WTC11 (cell line): ENCODE data around the gene MAP4K4. TPM values are rescaled to one million over a fixed set of nuclear protein-coding genes. Genes with fewer than 3 reads are reported as not detected.

Source experiments
- ATAC-seq: fragments of 200-7000 bp; cut with Tn5 transposase; 2 replicates; pipeline ENCODE4 v1.10.0; 2021; ENCODE audit warnings: mild to moderate bottlenecking, moderate library complexity
- CTCF ChIA-PET: fragments of 300-600 bp; sonication (Branson Sonifier 250); formaldehyde crosslinking; loops from one replicate; lab custom pipeline; 2021; ENCODE audit warnings: antibody characterized with exemption; lab: Charles Lee
- POLR2A ChIA-PET: fragments of 350-600 bp; sonication (Branson Sonifier 250); formaldehyde crosslinking; loops from one replicate; lab custom pipeline; 2021; ENCODE audit warnings: antibody characterized with exemption; lab: Charles Lee
- DNase-seq: peaks from one replicate; pipeline ENCODE4 v3.0.0; 2021; ENCODE audit warnings: low spot score
- H3K27ac Mint-ChIP-seq: 2 replicates; pipeline ENCODE4 v1.8.0; 2021; ENCODE audit warnings: mixed read lengths
- H3K27me3 Mint-ChIP-seq: 2 replicates; pipeline ENCODE4 v1.8.0; 2021; ENCODE audit warnings: low read depth, mild to moderate bottlenecking, moderate library complexity, mixed read lengths
- H3K36me3 Mint-ChIP-seq: 2 replicates; pipeline ENCODE4 v1.8.0; 2021; ENCODE audit warnings: mixed read lengths
- H3K4me1 Mint-ChIP-seq: 2 replicates; pipeline ENCODE4 v1.8.0; 2022; ENCODE audit warnings: mixed read lengths
- H3K4me3 Mint-ChIP-seq: 2 replicates; pipeline ENCODE4 v1.8.0; 2021; ENCODE audit warnings: mild to moderate bottlenecking, moderate library complexity, mixed read lengths
- H3K9me3 Mint-ChIP-seq: 2 replicates; pipeline ENCODE4 v1.8.0; 2021; ENCODE audit warnings: mixed read lengths
- GTF2I ChIP-seq: fragments of 250-450 bp; sonication (Bioruptor Pico); conservative IDR thresholded peaks from 2 replicates; pipeline ENCODE4 v1.4.0; 2021; ENCODE audit warnings: mild to moderate bottlenecking
- JUN ChIP-seq: sonication (generic); formaldehyde crosslinking; IDR thresholded peaks from 2 replicates; pipeline ENCODE4 v1.8.0; 2023; ENCODE audit warnings: mild to moderate bottlenecking, missing genetic modification reagents
- MAX ChIP-seq: sonication (generic); formaldehyde crosslinking; IDR thresholded peaks from 2 replicates; pipeline ENCODE4 v1.8.0; 2022; ENCODE audit warnings: mild to moderate bottlenecking, missing genetic modification reagents
- MLX ChIP-seq: sonication (generic); formaldehyde crosslinking; IDR thresholded peaks from 2 replicates; pipeline ENCODE4 v1.8.1; 2023; ENCODE audit warnings: mild to moderate bottlenecking, missing genetic modification reagents, moderate library complexity
- NR2C2 ChIP-seq: sonication (generic); formaldehyde crosslinking; IDR thresholded peaks from 2 replicates; pipeline ENCODE4 v1.8.0; 2022; ENCODE audit warnings: mild to moderate bottlenecking, missing genetic modification reagents
- PREB ChIP-seq: sonication (generic); formaldehyde crosslinking; IDR thresholded peaks from 2 replicates; pipeline ENCODE4 v1.8.1; 2022; ENCODE audit warnings: mild to moderate bottlenecking, missing genetic modification reagents, moderate library complexity, borderline replicate concordance
- SMAD4 ChIP-seq: sonication (generic); formaldehyde crosslinking; IDR thresholded peaks from 2 replicates; pipeline ENCODE4 v1.8.0; 2022; ENCODE audit warnings: mild to moderate bottlenecking, missing genetic modification reagents
- SP1 ChIP-seq: sonication (generic); formaldehyde crosslinking; conservative IDR thresholded peaks from 2 replicates; pipeline ENCODE4 v1.8.1; 2022; ENCODE audit warnings: missing genetic modification reagents
- STAT6 ChIP-seq: sonication (generic); formaldehyde crosslinking; conservative IDR thresholded peaks from 2 replicates; pipeline ENCODE4 v1.8.1; 2023; ENCODE audit warnings: mild to moderate bottlenecking, low read depth, missing genetic modification reagents, moderate library complexity
- TCF7 ChIP-seq: sonication (generic); formaldehyde crosslinking; IDR thresholded peaks from 2 replicates; pipeline ENCODE4 v1.8.0; 2022; ENCODE audit warnings: mild to moderate bottlenecking, low read depth, missing genetic modification reagents, moderate library complexity
- TP53 ChIP-seq: sonication (generic); formaldehyde crosslinking; IDR thresholded peaks from 2 replicates; pipeline ENCODE4 v1.8.1; 2023; ENCODE audit warnings: mild to moderate bottlenecking, missing genetic modification reagents
- USF1 ChIP-seq: sonication (generic); formaldehyde crosslinking; IDR thresholded peaks from 2 replicates; pipeline ENCODE4 v1.8.0; 2022; ENCODE audit warnings: mild to moderate bottlenecking, missing genetic modification reagents
- ZNF121 ChIP-seq: sonication (generic); formaldehyde crosslinking; IDR thresholded peaks from 2 replicates; pipeline ENCODE4 v1.8.0; 2023; ENCODE audit warnings: missing genetic modification reagents
- ZNF281 ChIP-seq: sonication (generic); formaldehyde crosslinking; IDR thresholded peaks from 2 replicates; pipeline ENCODE4 v1.8.0; 2023; ENCODE audit warnings: mild to moderate bottlenecking, missing genetic modification reagents
- ZNF396 ChIP-seq: fragments of 250-450 bp; sonication (Bioruptor Pico); IDR thresholded peaks from 2 replicates; pipeline ENCODE4 v1.8.0; 2021; ENCODE audit warnings: mild to moderate bottlenecking, moderate library complexity, borderline replicate concordance
- ZNF425 ChIP-seq: fragments of 250-450 bp; sonication (Bioruptor Pico); conservative IDR thresholded peaks from 2 replicates; pipeline ENCODE4 v1.9.0; 2021; ENCODE audit warnings: mild to moderate bottlenecking
- ZNF512 ChIP-seq: sonication (generic); formaldehyde crosslinking; IDR thresholded peaks from 2 replicates; pipeline ENCODE4 v1.8.1; 2022; ENCODE audit warnings: missing genetic modification reagents, borderline replicate concordance
- total RNA-seq: library from RNA; stranded (reverse); gene quantifications from 3 replicates; pipeline ENCODE4 v1.2.3, GENCODE V29; 2021

Gene MAP4K4
- total RNA-seq, 1 experiment from 2014 or later, result 112 TPM

- no peak for TF ChIP-seq TCF7
- TF ChIP-seq USF1, result no peak
- TF ChIP-seq ZNF512 (CRISPR knock-in tag), result no peak
- TF ChIP-seq ZNF281, result no peak
Observed at GRCh38 chr2:101653469-101653868, 44.0 kb upstream of the MAP4K4 start (continued).

GRCh38 chr2:101655702-101656422 is 41.6 kb upstream of the MAP4K4 start:
- H3K36me3 Mint-ChIP-seq, result no peaks in the 10 kb centered on the region
- ChIA-PET POLR2A (no interaction called here), CTCF (interaction anchor here (0.6 kb wide), 1 partner anchor 91 kb away, joined by 4 read pairs; no protein-coding TSS in a partner anchor)
- TF ChIP-seq TP53 (CRISPR knock-in tag), result no peak
- no peak for TF ChIP-seq JUN (CRISPR knock-in tag)
- TF ChIP-seq SP1 (CRISPR knock-in tag), result no peak
- no peak for TF ChIP-seq MLX (CRISPR knock-in tag)
- peaks cover 4% of the 10 kb centered on the region for H3K9me3 Mint-ChIP-seq
- H3K4me1 Mint-ChIP-seq, result peaks cover 15% of the 10 kb centered on the region
- ATAC-seq, result no peak
- no peak overlapping the region for H3K4me3 Mint-ChIP-seq
- H3K27me3 Mint-ChIP-seq, result no peaks in the 10 kb centered on the region
- no peak overlapping the region for H3K27ac Mint-ChIP-seq
- DNase-seq, result no peak

GRCh38 chr2:101657787-101658186 is 39.7 kb upstream of the MAP4K4 start:
- TF ChIP-seq PREB (CRISPR knock-in tag), result no peak
- ChIA-PET POLR2A (no interaction called here), CTCF (no interaction called here)
- Mint-ChIP-seq H3K9me3 (peaks cover 4% of the 10 kb centered on the region), H3K4me3 (no peak overlapping the region), H3K4me1 (peaks cover 15% of the 10 kb centered on the region), H3K36me3 (no peaks in the 10 kb centered on the region), H3K27me3 (no peaks in the 10 kb centered on the region), H3K27ac (no peak overlapping the region)
- DNase-seq (peak; percentile 13), ATAC-seq (peak; percentile 84)

- Mint-ChIP-seq H3K36me3 (no peaks in the 10 kb centered on the region), H3K9me3 (peaks cover 4% of the 10 kb centered on the region), H3K27ac (no peak overlapping the region), H3K4me3 (no peak overlapping the region), H3K4me1 (peaks cover 12% of the 10 kb centered on the region), H3K27me3 (no peaks in the 10 kb centered on the region)
- DNase-seq (no peak), ATAC-seq (no peak)
- CTCF ChIA-PET, result no interaction called here
- POLR2A ChIA-PET, result no interaction called here
- no peak for TF ChIP-seq SMAD4
- TF ChIP-seq ZNF121, result no peak
- no peak for TF ChIP-seq STAT6 (CRISPR knock-in tag)
- TF ChIP-seq GTF2I (CRISPR knock-in tag), result no peak
- TF ChIP-seq ZNF396 (CRISPR knock-in tag), result no peak
- TF ChIP-seq ZNF425 (CRISPR knock-in tag), result no peak
- TF ChIP-seq NR2C2, result no peak
- no peak for TF ChIP-seq MAX
- no peak for TF ChIP-seq TCF7
Observed at GRCh38 chr2:101658387-101658786, 39.1 kb upstream of the MAP4K4 start.
